Right ventricle myocardium inferior (tissue), 1 donor: ENCODE data around the gene WDFY4. TPM values are rescaled to one million over a fixed set of nuclear protein-coding genes. Genes with fewer than 3 reads are reported as not detected.

Experiments
- ATAC-seq: fragments of 200-7000 bp; cut with Tn5 transposase; one replicate; pipeline ENCODE4 v1.9.1; 2020; ENCODE audit warnings: mild to moderate bottlenecking, moderate library complexity
- DNase-seq: peaks from one replicate; pipeline ENCODE4 v3.0.0; 2021; ENCODE audit errors: missing footprints
- intact Hi-C: fragments of 100-400 bp; cut with DNase I; formaldehyde crosslinking; loops from one replicate; pipeline ENCODE4 v1.11.0; 2022
- total RNA-seq: library from RNA; stranded (reverse); fragmentation: NEBNext Ultra II Directional; extraction: Animal tissue kit (Norgen Biotek cat#: 25700); gene quantifications from one replicate; pipeline ENCODE4 v1.2.1, GENCODE V29; 2021
- donor health status: DM: no; HTN: yes; CAD: no; lungs with severe emphysema.

Gene WDFY4
- total RNA-seq, 1 donor from 2014 or later, result 2.5 TPM

GRCh38 chr10:48856855-48857254 lies 172.2 kb downstream of the WDFY4 start:
- ATAC-seq (no peak), DNase-seq (no peak)
- intact Hi-C loops, result no loop called here

GRCh38 chr10:48872234-48872633 lies 187.6 kb downstream of the WDFY4 start:
- intact Hi-C loops, result no loop called here
- DNase-seq, result no peak
- ATAC-seq, result no peak

GRCh38 chr10:48878091-48878490 lies 193.4 kb downstream of the WDFY4 start:
- ATAC-seq, result no peak
- intact Hi-C loops, result no loop called here
- no peak for DNase-seq

DNA sequence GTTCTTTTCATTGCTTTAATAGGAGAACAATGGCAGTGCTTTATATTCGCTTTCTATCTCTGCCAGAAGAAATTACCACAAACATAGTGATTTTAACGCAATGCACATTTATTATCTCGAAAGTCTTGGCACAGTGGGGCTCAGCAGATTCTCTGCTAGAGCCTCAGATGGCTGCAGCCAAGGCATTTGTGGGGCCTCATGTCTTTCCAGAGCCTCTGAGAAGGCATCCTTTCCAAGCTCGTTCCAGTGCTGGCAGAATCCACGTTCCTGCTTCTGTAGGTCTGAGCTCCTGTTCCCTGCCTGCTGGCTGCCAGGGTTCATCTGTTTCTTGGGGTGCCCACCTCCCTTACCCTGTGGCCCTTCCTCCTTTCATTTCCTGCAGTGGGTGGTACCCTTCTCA lies 194.8 kb downstream of the WDFY4 start:
- ATAC-seq (no peak), DNase-seq (no peak)
- intact Hi-C loops, result no loop called here

DNA sequence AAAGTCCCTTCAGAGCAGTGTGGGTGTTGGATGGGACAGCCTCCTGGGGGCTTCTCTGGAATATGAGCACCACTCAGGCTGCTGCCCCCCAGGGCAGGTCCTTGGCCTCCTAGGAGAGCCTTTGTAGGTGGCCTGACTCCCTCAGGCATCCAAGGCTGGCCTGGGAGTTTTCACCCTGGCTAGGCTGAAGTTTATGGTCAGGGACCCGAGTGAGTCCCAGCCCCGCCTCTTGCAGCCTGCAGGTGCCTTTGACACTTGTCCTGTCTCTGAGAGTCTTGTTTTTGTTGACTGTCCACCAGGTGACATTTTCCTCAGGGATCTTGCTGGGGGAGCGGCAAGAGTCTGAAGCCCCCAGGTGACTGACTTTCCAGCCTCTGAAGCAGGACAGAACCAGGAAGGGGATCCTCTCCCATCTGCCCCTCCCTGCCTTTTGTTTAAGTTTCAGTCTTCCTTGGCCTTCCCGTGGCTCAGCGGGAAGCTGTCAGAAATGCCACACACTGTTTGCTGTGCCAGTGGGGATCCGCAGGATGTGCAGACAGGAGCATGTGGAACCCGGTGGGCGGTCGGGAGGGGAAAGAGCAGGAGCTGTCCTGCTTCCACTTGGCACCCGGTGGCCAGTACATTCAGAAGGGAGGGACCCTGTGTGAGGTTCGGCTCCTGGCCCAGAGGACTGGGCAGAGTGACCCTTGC lies 195.5 kb downstream of the WDFY4 start:
- DNase-seq (no peak), ATAC-seq (no peak)

DNA sequence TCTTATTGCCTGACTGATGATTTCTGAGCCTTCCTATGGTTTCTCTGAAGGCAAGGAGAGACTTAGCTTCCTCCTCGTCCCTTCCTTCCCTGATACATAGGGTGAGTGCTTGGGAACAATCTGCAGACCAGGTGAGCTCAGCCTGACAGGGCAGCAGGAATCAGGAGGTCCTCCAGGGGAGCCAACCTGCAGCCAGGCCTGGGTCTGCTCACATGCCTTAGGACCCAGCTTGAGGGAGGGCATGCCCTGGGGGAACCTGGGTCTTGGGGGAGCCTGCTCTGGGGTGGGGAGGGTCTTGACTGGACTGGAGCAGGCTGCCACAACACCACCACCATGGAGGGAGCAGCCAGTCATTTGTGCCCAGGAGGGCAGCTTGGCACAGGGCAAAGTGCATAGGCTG lies 197.3 kb downstream of the WDFY4 start:
- intact Hi-C loops, result no loop called here
- ATAC-seq (no peak), DNase-seq (no peak)

More for the DNA sequence above, 195.5 kb downstream of the WDFY4 start:
- intact Hi-C loops, result no loop called here

DNA sequence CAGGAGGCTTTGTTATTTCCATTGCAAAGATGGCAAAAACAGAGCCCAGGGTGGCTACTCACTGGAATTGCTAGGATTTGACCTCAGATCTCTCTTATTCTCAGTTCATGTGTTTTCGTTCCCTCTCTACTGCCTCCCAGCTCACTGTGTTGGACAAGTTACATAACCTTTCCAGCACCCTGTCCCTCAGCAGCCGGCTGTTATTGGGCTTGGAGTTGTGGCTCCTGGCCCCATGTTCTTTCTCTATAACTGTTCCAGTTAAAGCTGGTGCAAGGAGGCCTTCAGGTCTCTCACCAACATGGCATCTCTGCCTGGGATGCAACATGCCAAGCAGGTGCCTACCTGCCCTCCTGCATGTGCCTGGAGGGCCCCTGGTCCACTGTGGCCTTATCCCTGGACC lies 198.2 kb downstream of the WDFY4 start:
- DNase-seq (no peak), ATAC-seq (no peak)
- intact Hi-C loops, result no loop called here

DNA sequence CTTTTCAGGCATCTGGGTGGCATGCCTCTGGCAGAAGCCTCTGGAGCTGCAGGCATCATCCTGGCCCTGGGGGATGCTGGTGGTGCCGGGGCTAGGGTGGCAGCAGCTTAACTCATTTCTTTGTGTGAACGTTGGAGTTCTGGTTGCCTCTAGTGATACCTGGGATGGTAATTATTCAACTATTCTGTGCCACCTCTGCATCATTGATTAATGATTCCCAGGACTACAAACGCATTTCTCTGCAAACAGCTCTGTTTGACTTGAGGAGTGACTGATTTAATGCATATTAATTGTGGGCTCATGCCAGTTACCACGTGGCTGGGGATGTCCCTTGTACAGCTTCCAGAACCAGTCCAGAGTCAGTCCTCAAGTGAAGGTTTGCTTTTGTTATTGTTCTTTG lies 199.0 kb downstream of the WDFY4 start:
- intact Hi-C loops, result no loop called here
- DNase-seq (no peak), ATAC-seq (no peak)

GRCh38 chr10:48884179-48885045 lies 199.7 kb downstream of the WDFY4 start:
- intact Hi-C loops, result no loop called here
- no peak for ATAC-seq
- no peak for DNase-seq

- intact Hi-C loops, result no loop called here
- no peak for ATAC-seq
Observed at GRCh38 chr10:48885376-48885775, 200.7 kb downstream of the WDFY4 start.

DNA sequence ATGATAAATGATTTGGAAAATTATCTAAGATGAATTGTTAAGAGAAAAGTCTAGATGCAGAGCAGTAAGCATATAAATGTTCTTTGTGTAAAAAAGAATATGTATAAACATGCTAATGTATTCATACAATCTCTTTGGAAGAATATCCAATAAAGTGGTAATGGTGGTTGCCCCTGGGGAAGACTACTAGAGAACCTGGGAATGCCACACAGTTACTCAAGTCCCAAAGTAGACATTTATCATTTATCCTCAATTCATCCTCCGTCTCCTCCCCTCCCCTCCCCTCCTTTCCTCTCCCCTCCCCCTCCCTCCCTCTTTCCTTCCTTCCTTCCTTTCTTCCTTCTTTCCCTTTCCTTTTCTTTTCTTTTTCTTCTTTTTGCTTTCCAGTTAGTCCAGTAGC lies 203.3 kb downstream of the WDFY4 start:
- DNase-seq (no peak), ATAC-seq (no peak)
- intact Hi-C loops, result no loop called here

More at GRCh38 chr10:48885376-48885775, 200.7 kb downstream of the WDFY4 start:
- no peak for DNase-seq

- no peak for ATAC-seq
- no peak for DNase-seq
Observed at GRCh38 chr10:48890888-48891850, 206.5 kb downstream of the WDFY4 start.

GRCh38 chr10:48894911-48895802 lies 210.5 kb downstream of the WDFY4 start:
- intact Hi-C loops, result no loop called here
- DNase-seq (no peak), ATAC-seq (no peak)

More at GRCh38 chr10:48890888-48891850, 206.5 kb downstream of the WDFY4 start:
- intact Hi-C loops, result no loop called here

DNA sequence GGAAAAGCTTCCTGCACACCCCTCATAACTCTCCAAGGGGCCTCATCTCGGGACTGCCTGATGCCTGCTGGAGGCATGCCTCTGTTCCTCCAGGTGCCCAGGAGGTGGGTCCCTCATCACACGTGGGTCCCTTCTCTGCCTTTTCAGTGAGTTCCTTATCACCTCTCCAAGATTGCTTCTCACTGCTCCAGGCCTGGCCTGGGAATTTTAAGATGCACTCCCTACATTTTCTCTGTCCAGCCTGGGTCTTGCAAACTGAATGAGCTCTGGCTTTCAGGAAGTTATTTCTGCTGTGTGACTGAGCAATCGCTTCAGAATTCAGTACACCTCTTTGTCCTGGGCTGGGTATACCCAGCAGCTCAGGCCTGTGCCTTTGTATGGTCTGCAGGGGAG lies 211.1 kb downstream of the WDFY4 start:
- intact Hi-C loops, result no loop called here
- ATAC-seq (no peak), DNase-seq (no peak)

DNA sequence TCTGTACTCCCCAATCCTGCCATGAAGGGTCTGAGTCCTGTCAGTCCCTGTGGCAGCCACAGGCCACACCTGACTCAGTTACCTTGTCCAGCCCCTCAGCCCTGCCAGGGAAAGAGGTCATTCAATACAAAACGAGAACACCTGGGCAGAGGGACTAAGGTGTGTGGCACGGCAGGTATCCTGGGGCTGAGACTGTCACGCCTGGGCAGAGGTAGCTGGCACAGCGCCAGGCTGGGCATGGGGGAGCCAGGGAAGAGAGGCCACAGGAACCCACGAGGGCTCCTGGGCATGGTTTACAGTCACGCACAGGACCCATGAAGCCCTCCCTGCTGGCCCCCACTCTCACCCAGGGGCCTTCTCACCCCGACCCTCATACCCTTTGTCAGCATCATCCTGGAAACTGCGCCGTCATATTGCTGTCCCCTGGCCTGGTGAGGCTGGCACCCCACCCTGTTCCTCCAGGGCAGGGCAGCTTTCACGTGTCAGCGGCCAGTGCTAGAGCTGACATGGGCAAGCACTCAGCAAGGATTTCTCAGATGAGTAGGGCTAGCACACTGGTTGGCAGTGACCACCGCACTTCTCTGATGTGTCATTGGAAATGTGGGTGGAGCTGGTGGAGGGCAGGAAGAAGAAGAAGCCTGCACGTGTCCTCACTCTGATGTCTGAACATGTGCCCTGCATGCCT lies 212.2 kb downstream of the WDFY4 start:
- intact Hi-C loops, result no loop called here
- no peak for DNase-seq
- no peak for ATAC-seq

GRCh38 chr10:48897441-48897790 lies 212.7 kb downstream of the WDFY4 start:
- DNase-seq (no peak), ATAC-seq (no peak)
- intact Hi-C loops, result no loop called here

GRCh38 chr10:48898426-48898825 lies 213.8 kb downstream of the WDFY4 start:
- ATAC-seq, result no peak
- intact Hi-C loops, result no loop called here
- DNase-seq, result no peak

- intact Hi-C loops, result no loop called here
- no peak for DNase-seq
- no peak for ATAC-seq
Observed at GRCh38 chr10:48899781-48900180, 215.1 kb downstream of the WDFY4 start.
